ENCODE measurements around the gene AUTS2.

DNA sequence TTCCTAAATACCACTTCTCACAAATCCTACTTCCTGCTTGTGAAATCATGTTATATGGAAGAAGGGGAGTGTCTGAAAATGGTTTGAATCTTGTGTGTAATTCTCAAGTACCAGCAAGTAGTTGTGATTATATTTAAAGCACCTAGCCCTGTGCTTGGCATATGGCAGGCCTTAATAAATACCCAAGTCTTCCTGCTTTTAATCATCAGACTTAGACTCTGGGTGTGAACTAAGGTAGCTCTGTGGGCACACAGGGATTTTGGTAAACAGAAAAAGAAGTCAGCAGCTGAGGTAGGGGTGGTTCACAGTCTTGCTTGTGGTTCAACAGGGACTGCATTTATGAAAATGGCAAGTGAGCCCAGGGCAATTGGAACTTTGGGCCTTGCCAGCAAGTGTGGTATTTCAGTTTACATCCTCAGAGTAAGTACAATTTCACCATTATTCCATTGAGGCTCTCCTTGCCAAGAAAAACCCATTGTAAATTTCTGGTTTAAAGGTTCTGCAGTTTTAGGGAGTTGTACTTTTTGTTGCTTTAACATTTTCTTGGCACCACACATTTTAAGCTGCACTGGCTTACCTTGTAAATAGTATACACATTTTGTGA is 215.5 kb downstream of the AUTS2 start:
- TF ChIP-seq SMC3 (conservative IDR thresholded peaks at IDR 0.05; ENCODE audit: poor library complexity) (no peak), EZH2 (IDR thresholded peaks at IDR 0.05; ENCODE audit: borderline replicate concordance, insufficient read depth, low read length, poor library complexity, severe bottlenecking) (no peak), POLR2AphosphoS5 (IDR thresholded peaks at IDR 0.05) (no peak), TAF1 (IDR thresholded peaks at IDR 0.05; ENCODE audit: low read depth) (no peak), MXI1 (conservative IDR thresholded peaks at IDR 0.05; ENCODE audit: poor library complexity, severe bottlenecking) (no peak), EP300 (conservative IDR thresholded peaks at IDR 0.05; ENCODE audit: poor library complexity, severe bottlenecking) (no peak)
- TF ChIP-seq, protein P1, sequence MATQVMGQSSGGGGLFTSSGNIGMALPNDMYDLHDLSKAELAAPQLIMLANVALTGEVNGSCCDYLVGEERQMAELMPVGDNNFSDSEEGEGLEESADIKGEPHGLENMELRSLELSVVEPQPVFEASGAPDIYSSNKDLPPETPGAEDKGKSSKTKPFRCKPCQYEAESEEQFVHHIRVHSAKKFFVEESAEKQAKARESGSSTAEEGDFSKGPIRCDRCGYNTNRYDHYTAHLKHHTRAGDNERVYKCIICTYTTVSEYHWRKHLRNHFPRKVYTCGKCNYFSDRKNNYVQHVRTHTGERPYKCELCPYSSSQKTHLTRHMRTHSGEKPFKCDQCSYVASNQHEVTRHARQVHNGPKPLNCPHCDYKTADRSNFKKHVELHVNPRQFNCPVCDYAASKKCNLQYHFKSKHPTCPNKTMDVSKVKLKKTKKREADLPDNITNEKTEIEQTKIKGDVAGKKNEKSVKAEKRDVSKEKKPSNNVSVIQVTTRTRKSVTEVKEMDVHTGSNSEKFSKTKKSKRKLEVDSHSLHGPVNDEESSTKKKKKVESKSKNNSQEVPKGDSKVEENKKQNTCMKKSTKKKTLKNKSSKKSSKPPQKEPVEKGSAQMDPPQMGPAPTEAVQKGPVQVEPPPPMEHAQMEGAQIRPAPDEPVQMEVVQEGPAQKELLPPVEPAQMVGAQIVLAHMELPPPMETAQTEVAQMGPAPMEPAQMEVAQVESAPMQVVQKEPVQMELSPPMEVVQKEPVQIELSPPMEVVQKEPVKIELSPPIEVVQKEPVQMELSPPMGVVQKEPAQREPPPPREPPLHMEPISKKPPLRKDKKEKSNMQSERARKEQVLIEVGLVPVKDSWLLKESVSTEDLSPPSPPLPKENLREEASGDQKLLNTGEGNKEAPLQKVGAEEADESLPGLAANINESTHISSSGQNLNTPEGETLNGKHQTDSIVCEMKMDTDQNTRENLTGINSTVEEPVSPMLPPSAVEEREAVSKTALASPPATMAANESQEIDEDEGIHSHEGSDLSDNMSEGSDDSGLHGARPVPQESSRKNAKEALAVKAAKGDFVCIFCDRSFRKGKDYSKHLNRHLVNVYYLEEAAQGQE (IDR thresholded peaks at IDR 0.05; ENCODE audit: borderline replicate concordance): no peak
- TF ChIP-seq, protein P2, sequence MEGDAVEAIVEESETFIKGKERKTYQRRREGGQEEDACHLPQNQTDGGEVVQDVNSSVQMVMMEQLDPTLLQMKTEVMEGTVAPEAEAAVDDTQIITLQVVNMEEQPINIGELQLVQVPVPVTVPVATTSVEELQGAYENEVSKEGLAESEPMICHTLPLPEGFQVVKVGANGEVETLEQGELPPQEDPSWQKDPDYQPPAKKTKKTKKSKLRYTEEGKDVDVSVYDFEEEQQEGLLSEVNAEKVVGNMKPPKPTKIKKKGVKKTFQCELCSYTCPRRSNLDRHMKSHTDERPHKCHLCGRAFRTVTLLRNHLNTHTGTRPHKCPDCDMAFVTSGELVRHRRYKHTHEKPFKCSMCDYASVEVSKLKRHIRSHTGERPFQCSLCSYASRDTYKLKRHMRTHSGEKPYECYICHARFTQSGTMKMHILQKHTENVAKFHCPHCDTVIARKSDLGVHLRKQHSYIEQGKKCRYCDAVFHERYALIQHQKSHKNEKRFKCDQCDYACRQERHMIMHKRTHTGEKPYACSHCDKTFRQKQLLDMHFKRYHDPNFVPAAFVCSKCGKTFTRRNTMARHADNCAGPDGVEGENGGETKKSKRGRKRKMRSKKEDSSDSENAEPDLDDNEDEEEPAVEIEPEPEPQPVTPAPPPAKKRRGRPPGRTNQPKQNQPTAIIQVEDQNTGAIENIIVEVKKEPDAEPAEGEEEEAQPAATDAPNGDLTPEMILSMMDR (IDR thresholded peaks at IDR 0.05; ENCODE audit: poor library complexity, severe bottlenecking): no peak
